H9 (cell line): Measurements from ENCODE around the gene CHRNG. TPM values are rescaled to one million over a fixed set of nuclear protein-coding genes. Genes with fewer than 3 reads are reported as not detected.

Experiments used
- DNase-seq: peaks from one replicate; pipeline ENCODE4 v3.0.0-alpha.2; 2017
- H2AFZ ChIP-seq: one replicate; pipeline ENCODE4 v1.6.1; 2013; ENCODE audit warnings: mild to moderate bottlenecking, low read length, control low read depth, moderate library complexity
- H2AK5ac ChIP-seq: 2 replicates; pipeline ENCODE4 v1.6.1; 2013; ENCODE audit warnings: low read length, control low read depth, mixed read lengths; ENCODE audit not compliant: insufficient read length
- H2BK120ac ChIP-seq: one replicate; pipeline ENCODE4 v1.6.1; 2013; ENCODE audit warnings: low read depth, mild to moderate bottlenecking, low read length, control low read depth, inconsistent platforms; ENCODE audit not compliant: poor library complexity, severe bottlenecking
- H2BK12ac ChIP-seq: 2 replicates; pipeline ENCODE4 v1.6.1; 2013; ENCODE audit warnings: low read length, control low read depth, mixed read lengths, low read depth; ENCODE audit not compliant: insufficient read length
- H2BK15ac ChIP-seq: 2 replicates; pipeline ENCODE4 v1.6.1; 2013; ENCODE audit warnings: low read depth, low read length, control low read depth
- H2BK20ac ChIP-seq: one replicate; pipeline ENCODE4 v1.6.1; 2013; ENCODE audit warnings: low read depth, mild to moderate bottlenecking, low read length, control low read depth, inconsistent platforms; ENCODE audit not compliant: poor library complexity, severe bottlenecking
- H2BK5ac ChIP-seq: 2 replicates; pipeline ENCODE4 v1.6.1; 2013; ENCODE audit warnings: low read length, control low read depth, mixed read lengths; ENCODE audit not compliant: insufficient read length
- H3K14ac ChIP-seq: 2 replicates; pipeline ENCODE4 v1.6.1; 2013; ENCODE audit warnings: low read length, control low read depth; ENCODE audit not compliant: insufficient read depth
- H3K18ac ChIP-seq: 2 replicates; pipeline ENCODE4 v1.6.1; 2013; ENCODE audit warnings: low read depth, mild to moderate bottlenecking, mixed read lengths, low read length, control low read depth; ENCODE audit not compliant: insufficient read length
- H3K23ac ChIP-seq: 2 replicates; pipeline ENCODE4 v1.6.1; 2013; ENCODE audit warnings: low read length, control low read depth, mixed read lengths, low read depth; ENCODE audit not compliant: insufficient read length
- H3K23me2 ChIP-seq: 2 replicates; pipeline ENCODE4 v1.6.1; 2013; ENCODE audit warnings: low read depth, mild to moderate bottlenecking, mixed read lengths, low read length, control low read depth; ENCODE audit not compliant: insufficient read length, poor library complexity, severe bottlenecking
- H3K27ac ChIP-seq: 2 replicates; pipeline ENCODE4 v1.5.1; 2013; ENCODE audit warnings: low read length, control low read depth, mixed read lengths, low read depth; ENCODE audit not compliant: insufficient read length
- H3K27me3 ChIP-seq: 2 replicates; pipeline ENCODE4 v1.6.1; 2013; ENCODE audit warnings: low read length, control low read depth, inconsistent platforms; ENCODE audit not compliant: insufficient read depth
- H3K4ac ChIP-seq: 2 replicates; pipeline ENCODE4 v1.6.1; 2013; ENCODE audit warnings: low read depth, mild to moderate bottlenecking, control low read depth, inconsistent platforms, low read length, moderate library complexity
- H3K4me1 ChIP-seq: 2 replicates; pipeline ENCODE4 v1.6.1; 2013; ENCODE audit warnings: low read length, control low read depth, inconsistent platforms; ENCODE audit not compliant: insufficient read depth
- H3K4me2 ChIP-seq: 2 replicates; pipeline ENCODE4 v1.6.1; 2013; ENCODE audit warnings: low read length, control low read depth, mixed read lengths; ENCODE audit not compliant: insufficient read length, insufficient read depth
- H3K56ac ChIP-seq: 2 replicates; pipeline ENCODE4 v1.6.1; 2013; ENCODE audit warnings: low read depth, mild to moderate bottlenecking, mixed read lengths, low read length, control low read depth; ENCODE audit not compliant: insufficient read length
- H3K79me1 ChIP-seq: 2 replicates; pipeline ENCODE4 v1.6.1; 2013; ENCODE audit warnings: low read depth, mild to moderate bottlenecking, moderate library complexity, low read length, control low read depth, inconsistent platforms; ENCODE audit not compliant: insufficient read depth, poor library complexity, severe bottlenecking
- H3K79me2 ChIP-seq: 2 replicates; pipeline ENCODE4 v1.6.1; 2013; ENCODE audit warnings: low read length, control low read depth, inconsistent platforms; ENCODE audit not compliant: insufficient read depth
- H3K9ac ChIP-seq: 2 replicates; pipeline ENCODE4 v1.6.1; 2013; ENCODE audit warnings: low read length, control low read depth, mixed read lengths; ENCODE audit not compliant: insufficient read length; ENCODE audit errors: extremely low read depth
- H3K9me3 ChIP-seq: one replicate; pipeline ENCODE4 v1.6.1; 2013; ENCODE audit warnings: low read depth, low read length, inconsistent platforms; ENCODE audit not compliant: control insufficient read depth
- H3T11ph ChIP-seq: one replicate; pipeline ENCODE4 v1.6.1; 2013; ENCODE audit warnings: mild to moderate bottlenecking, low read length, control low read depth, inconsistent platforms
- H4K20me1 ChIP-seq: one replicate; pipeline ENCODE4 v1.6.1; 2013; ENCODE audit not compliant: control insufficient read depth, insufficient read length, insufficient read depth
- H4K5ac ChIP-seq: 2 replicates; pipeline ENCODE4 v1.6.1; 2013; ENCODE audit warnings: low read depth, mild to moderate bottlenecking, mixed read lengths, low read length, control low read depth; ENCODE audit not compliant: insufficient read length
- H4K8ac ChIP-seq: replicated peaks from 2 replicates; pipeline ENCODE4 v1.6.1; 2013; ENCODE audit warnings: low read length, control low read depth, mixed read lengths, low read depth; ENCODE audit not compliant: insufficient read length
- H4K91ac ChIP-seq: 2 replicates; pipeline ENCODE4 v1.6.1; 2013; ENCODE audit warnings: low read depth, mild to moderate bottlenecking, moderate library complexity, mixed read lengths, low read length, control low read depth; ENCODE audit not compliant: insufficient read length
- H3K27ac Mint-ChIP-seq, 3 experiments: 2 replicates in 2 of 3; 3 replicates in 1 of 3; pipeline ENCODE4 v1.8.0; 2020 to 2021; ENCODE audit warnings: mixed read lengths in 3 of 3, mild to moderate bottlenecking in 1 of 3, moderate library complexity in 1 of 3
- H3K27me3 Mint-ChIP-seq: 2 replicates; pipeline ENCODE4 v1.8.0; 2021; ENCODE audit warnings: low read depth, mild to moderate bottlenecking, moderate library complexity, mixed read lengths
- H3K36me3 Mint-ChIP-seq, 3 experiments: 2 replicates in 2 of 3; 3 replicates in 1 of 3; pipeline ENCODE4 v1.8.0; 2020 to 2021; ENCODE audit warnings: low read depth in 3 of 3, mixed read lengths in 3 of 3; ENCODE audit not compliant: insufficient read depth in 1 of 3
- H3K4me1 Mint-ChIP-seq, 2 experiments: 2 replicates each; pipeline ENCODE4 v1.8.0; 2020; ENCODE audit warnings: mixed read lengths in 2 of 2
- H3K4me3 Mint-ChIP-seq, 2 experiments: 2 replicates in 1 of 2; 3 replicates in 1 of 2; pipeline ENCODE4 v1.8.0; 2020 to 2021; ENCODE audit warnings: mild to moderate bottlenecking in 2 of 2, mixed read lengths in 2 of 2, moderate library complexity in 1 of 2
- H3K9me3 Mint-ChIP-seq, 2 experiments: 2 replicates in 1 of 2; 3 replicates in 1 of 2; pipeline ENCODE4 v1.8.0; 2020; ENCODE audit warnings: mild to moderate bottlenecking in 2 of 2, mixed read lengths in 2 of 2, moderate library complexity in 1 of 2
- CTCF ChIP-seq: fragments of 200-600 bp; sonication (generic); conservative IDR thresholded peaks from 3 replicates; pipeline ENCODE4 v1.8.0; 2021; ENCODE audit warnings: antibody characterized with exemption, mild to moderate bottlenecking
- WGBS: extraction: QIAGEN DNeasy Blood & Tissue Kit; methylation state at CpG from one replicate; pipeline ENCODE4 v1.1.7; 2013; ENCODE audit warnings: missing lambda C conversion rate, low lambda C conversion rate, mixed read lengths; ENCODE audit not compliant: insufficient read length; ENCODE audit errors: extremely low coverage; 5-methylcytosine and 5-hydroxymethylcytosine counted together
- total RNA-seq: library from RNA; stranded (reverse); gene quantifications from 2 replicates; pipeline ENCODE4 v1.2.1, GENCODE V29; 2021

CHRNG gene
- total RNA-seq, 1 experiment from 2014 or later: not detected

GRCh38 chr2:232519581-232520438, 19.7 kb upstream of the CHRNG start, which contains the start of gene PRSS56:
Gene PRSS56 (plus strand): TSS chr2:232520388. CDS start chr2:232520599, 211 bp downstream.
- Histone ChIP-seq H3K14ac (no peak within 1 kb of the TSS), H3K4me2 (no peak within 1 kb of the TSS), H3K79me1 (no peaks in the 10 kb centered on the region), H2AK5ac (no peak within 1 kb of the TSS), H3K9ac (no peak within 1 kb of the TSS), H3K23me2 (peaks cover 14% of the 10 kb centered on the region), H3K27ac (no peak within 1 kb of the TSS), H3K4me1 (no peaks in the 10 kb centered on the region), H4K8ac (no peak within 1 kb of the TSS), H2BK12ac (no peak within 1 kb of the TSS), H4K5ac (no peak within 1 kb of the TSS), H3T11ph (no peak within 1 kb of the TSS), H2AFZ (no peak within 1 kb of the TSS), H2BK5ac (no peak within 1 kb of the TSS), H3K4ac (no peak within 1 kb of the TSS), H3K18ac (no peak within 1 kb of the TSS), H2BK120ac (no peak within 1 kb of the TSS), H4K20me1 (no peaks in the 10 kb centered on the region), H2BK20ac (no peak within 1 kb of the TSS), H2BK15ac (no peak within 1 kb of the TSS), H3K9me3 (no peaks in the 10 kb centered on the region), H3K56ac (no peak within 1 kb of the TSS), H4K91ac (no peak within 1 kb of the TSS), H3K79me2 (no peaks in the 10 kb centered on the region), H3K27me3 (peaks cover 15% of the 10 kb centered on the region), H3K23ac (no peak within 1 kb of the TSS)
- Mint-ChIP-seq H3K9me3 (no peaks in the 10 kb centered on the region; a peak in 1 of 5 replicates), H3K4me3 (no peak within 1 kb of the TSS), H3K36me3 (peaks cover 0 to 1% (median 0%) of the 10 kb centered on the region in 3 experiments; a peak in 1 of 7 replicates), H3K27ac (no peak within 1 kb of the TSS), H3K4me1 (peaks cover 15 to 36% of the 10 kb centered on the region in 2 experiments), H3K27me3 (peaks cover 62% of the 10 kb centered on the region)
- no peak for DNase-seq
- WGBS: no CpG with 5 or more reads among the region's 19 CpGs
- TF ChIP-seq CTCF: no peak
